Thymus (tissue), 11 donors: Measurements from ENCODE around the gene NCOA6. TPM values are rescaled to one million over a fixed set of nuclear protein-coding genes. Genes with fewer than 3 reads are reported as not detected.
"Not testable (repeated sequence)": the region's sequence is repeated elsewhere in the genome, so short reads cannot be mapped to it uniquely, and the experiment has no call there.

ENCODE experiments used
- DNase-seq, 9 donors: peaks; one replicate each; pipeline ENCODE4 v3.0.0-alpha.2; 2013; ENCODE audit warnings: low spot score in 9 of 9, low read depth in 6 of 9, missing footprints in 1 of 9
- H3K27ac ChIP-seq, 2 donors: one replicate each; pipeline ENCODE4 v1.5.1; 2013; ENCODE audit warnings: control low read depth in 1 of 2, low read depth in 1 of 2, low read length in 1 of 2, mild to moderate bottlenecking in 1 of 2, moderate library complexity in 1 of 2
- H3K27me3 ChIP-seq, 2 donors: one replicate each; pipeline ENCODE4 v1.5.1; 2013; ENCODE audit warnings: low read length in 1 of 2; ENCODE audit not compliant: control insufficient read depth in 2 of 2, insufficient read depth in 1 of 2
- H3K36me3 ChIP-seq, 2 donors: one replicate each; pipeline ENCODE4 v1.5.1; 2013; ENCODE audit warnings: low read length in 1 of 2, mild to moderate bottlenecking in 1 of 2, moderate library complexity in 1 of 2; ENCODE audit not compliant: control insufficient read depth in 2 of 2, insufficient read depth in 2 of 2
- H3K4me1 ChIP-seq, 2 donors: one replicate each; pipeline ENCODE4 v1.5.1; 2013; ENCODE audit warnings: low read length in 2 of 2; ENCODE audit not compliant: control insufficient read depth in 2 of 2, insufficient read depth in 2 of 2
- H3K4me3 ChIP-seq, 2 donors: one replicate each; pipeline ENCODE4 v1.5.1; 2013; ENCODE audit warnings: low read length in 2 of 2, control low read depth in 1 of 2, mild to moderate bottlenecking in 1 of 2
- H3K9me3 ChIP-seq, 2 donors: one replicate each; pipeline ENCODE4 v1.5.1; 2013; ENCODE audit warnings: low read length in 1 of 2, mild to moderate bottlenecking in 1 of 2; ENCODE audit not compliant: control insufficient read depth in 2 of 2, insufficient read depth in 1 of 2
- WGBS: extraction: QIAGEN DNeasy Blood & Tissue Kit; methylation state at CpG from one replicate; pipeline ENCODE4 v1.1.7; 2013; 5-methylcytosine and 5-hydroxymethylcytosine counted together
- polyA plus RNA-seq: library from polyadenylated mRNA; stranded (reverse); fragments of 200-250 nt; gene quantifications from one replicate; pipeline ENCODE4 v1.2.3, GENCODE V29; 2013
- total RNA-seq: library from RNA; stranded (reverse); fragments of 120-200 nt; gene quantifications from one replicate; pipeline ENCODE4 v1.2.4, GENCODE V29; 2013
- donor health status: healthy.

NCOA6 gene
- total and polyA plus RNA-seq, 2 donors = 9.1 to 35.6 TPM

DNA sequence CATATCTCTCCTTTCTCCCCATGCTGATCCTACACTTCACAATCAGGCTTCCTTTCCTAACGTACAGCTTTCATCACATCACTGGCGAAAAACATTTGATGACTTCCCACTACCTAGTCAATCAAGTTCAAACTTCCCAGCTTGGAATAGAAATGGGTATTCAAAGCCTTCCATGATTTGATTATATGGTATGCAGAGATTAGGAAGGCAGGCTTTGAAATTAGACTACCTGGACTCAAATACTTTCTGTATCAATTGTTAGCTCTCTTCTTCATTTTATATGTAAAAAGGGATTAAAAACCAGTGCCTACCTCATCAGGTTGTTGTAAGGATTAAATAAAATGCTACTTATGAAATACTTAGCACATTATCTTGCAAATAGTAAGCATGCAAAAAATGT is 7.7 kb downstream of the NCOA6 start:
- no peaks in the 10 kb centered on the region for H3K27me3 ChIP-seq
- no peak overlapping the region for H3K4me3 ChIP-seq
- peaks cover 0 to 6% of the 10 kb centered on the region in 2 donors for H3K36me3 ChIP-seq
- no peak for DNase-seq
- no peaks in the 10 kb centered on the region for H3K9me3 ChIP-seq
- WGBS = 47% methylated on average over 2 of the region's 2 CpGs
- H3K27ac ChIP-seq = no peak overlapping the region
- no peaks in the 10 kb centered on the region for H3K4me1 ChIP-seq

DNA sequence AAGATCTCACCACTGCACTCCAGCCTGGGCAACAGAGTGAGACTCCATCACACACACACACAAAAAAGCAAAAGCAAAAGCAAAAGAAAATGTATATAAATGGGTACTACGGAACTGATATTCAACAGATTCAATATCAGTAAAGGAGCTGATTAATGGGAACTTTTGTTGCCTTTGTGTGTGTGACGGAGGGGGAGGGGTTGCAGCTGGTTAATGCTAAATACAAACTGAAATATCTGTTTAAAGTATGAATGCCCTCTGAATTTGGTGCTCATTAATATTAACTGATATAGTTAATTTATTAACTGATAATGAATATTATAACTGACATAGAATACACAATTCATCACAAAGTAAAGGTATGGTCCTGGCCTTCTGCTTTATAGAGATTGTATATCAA is 8.4 kb downstream of the NCOA6 start:
- Histone ChIP-seq H3K4me1 (no peaks in the 10 kb centered on the region), H3K4me3 (no peak overlapping the region), H3K36me3 (peaks cover 0 to 6% of the 10 kb centered on the region in 2 donors), H3K9me3 (no peaks in the 10 kb centered on the region), H3K27me3 (no peaks in the 10 kb centered on the region), H3K27ac (no peak overlapping the region)
- DNase-seq = no peak
- WGBS = 100% methylated on average over 1 of the region's 2 CpGs

DNA sequence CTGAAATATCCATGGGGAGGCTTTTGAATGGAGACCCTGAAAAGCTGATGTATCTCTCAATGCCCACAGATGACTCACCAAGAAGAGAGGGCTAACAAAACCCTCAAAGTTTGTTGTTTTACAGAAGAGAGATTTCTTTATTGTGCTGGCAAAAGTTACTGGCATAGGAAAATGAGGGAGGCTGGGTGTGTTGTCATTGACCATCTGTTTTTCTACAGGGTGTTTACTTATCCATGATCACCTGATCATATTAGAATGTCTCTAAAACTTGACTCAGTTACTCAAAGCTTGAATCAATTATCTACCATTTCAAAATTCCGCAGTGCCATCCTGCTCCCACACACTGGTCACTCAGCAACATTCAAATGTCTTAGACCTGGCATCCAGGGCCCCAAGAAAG is 9.8 kb downstream of the NCOA6 start:
- 99% methylated on average over 1 of the region's 1 CpG for WGBS
- Histone ChIP-seq H3K4me1 (no peaks in the 10 kb centered on the region), H3K9me3 (no peaks in the 10 kb centered on the region), H3K4me3 (no peak overlapping the region), H3K27me3 (no peaks in the 10 kb centered on the region), H3K36me3 (peaks cover 0 to 8% of the 10 kb centered on the region in 2 donors), H3K27ac (no peak overlapping the region)
- no peak for DNase-seq

DNA sequence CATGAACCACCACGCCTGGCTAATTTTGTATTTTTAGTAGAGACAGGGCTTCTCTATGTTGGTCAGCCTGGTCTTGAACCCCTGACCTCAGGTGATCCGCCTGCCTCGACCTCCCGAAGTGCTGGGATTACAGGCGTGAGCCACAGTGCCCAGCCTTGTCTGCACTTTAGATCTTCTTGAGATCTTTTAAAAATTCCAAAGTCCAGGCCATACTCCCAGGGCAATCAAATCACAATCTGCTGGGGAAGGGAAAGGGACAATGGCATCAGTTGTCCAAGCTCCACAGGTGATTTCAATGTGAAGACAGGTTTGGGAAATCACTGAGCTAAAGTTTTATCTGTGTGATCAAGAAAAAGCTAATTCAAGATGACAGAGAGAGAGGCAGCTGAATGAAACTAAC is 16.9 kb downstream of the NCOA6 start:
- Histone ChIP-seq H3K4me1 (no peaks in the 10 kb centered on the region), H3K36me3 (peaks cover 0 to 2% of the 10 kb centered on the region in 2 donors), H3K4me3 (no peak overlapping the region), H3K27ac (no peak overlapping the region), H3K27me3 (no peaks in the 10 kb centered on the region), H3K9me3 (no peaks in the 10 kb centered on the region)
- DNase-seq = no peak
- over 99% methylated on average over 5 of the region's 5 CpGs for WGBS

DNA sequence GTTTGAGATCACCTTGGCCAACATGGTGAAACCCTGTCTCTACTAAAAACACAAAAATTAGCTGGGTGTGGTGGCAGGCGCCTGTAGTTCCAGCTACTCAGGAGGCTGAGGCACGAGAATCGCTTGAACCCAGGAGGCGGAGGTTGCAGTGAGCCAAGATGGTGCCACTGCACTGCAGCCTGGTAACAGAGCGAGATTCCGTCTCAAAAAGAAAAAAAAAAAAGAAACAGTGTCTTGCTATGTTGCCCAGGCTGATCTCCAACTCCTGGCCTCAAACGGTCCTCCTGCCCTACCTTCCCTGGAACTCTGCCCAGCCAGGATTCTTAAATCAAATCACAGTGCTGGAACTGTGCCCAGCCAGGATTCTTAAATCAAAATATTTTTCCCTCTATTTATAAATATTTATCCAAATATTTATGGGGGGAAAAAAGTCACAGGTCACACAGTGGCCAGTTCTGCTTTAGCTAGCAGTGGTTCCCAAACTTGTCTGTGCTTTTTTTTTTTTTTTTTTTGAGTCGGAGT is 17.4 kb downstream of the NCOA6 start:
- H3K27me3 ChIP-seq, H3K4me3 ChIP-seq, H3K4me1 ChIP-seq, H3K9me3 ChIP-seq, H3K36me3 ChIP-seq, DNase-seq, H3K27ac ChIP-seq: not testable (repeated sequence)
- WGBS = 98% methylated on average over 8 of the region's 8 CpGs

DNA sequence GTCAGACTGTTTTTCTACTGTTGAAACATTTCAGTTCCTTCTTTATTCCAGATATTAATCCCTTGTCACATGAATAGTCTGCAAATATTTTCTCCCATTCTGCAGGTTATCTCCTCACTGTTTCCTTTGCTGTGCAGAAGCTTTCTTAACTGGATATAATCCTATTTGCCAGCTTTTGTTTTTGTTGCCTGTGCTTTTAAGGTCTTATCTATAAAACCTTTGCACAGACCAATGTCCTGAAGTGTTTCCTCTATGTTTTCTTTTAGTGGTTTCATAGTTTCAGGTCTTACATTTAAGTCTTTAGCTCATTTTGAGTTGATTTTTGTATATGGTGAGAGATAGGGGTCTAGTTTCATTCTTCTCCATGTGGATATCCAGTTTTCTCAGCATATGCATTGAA is 19.2 kb downstream of the NCOA6 start:
- peaks cover 0 to 1% of the 10 kb centered on the region in 2 donors for H3K36me3 ChIP-seq
- no peaks in the 10 kb centered on the region for H3K27me3 ChIP-seq
- H3K4me3 ChIP-seq = no peak overlapping the region
- no peaks in the 10 kb centered on the region for H3K4me1 ChIP-seq
- H3K9me3 ChIP-seq = no peaks in the 10 kb centered on the region
- H3K27ac ChIP-seq = no peak overlapping the region
- no peak for DNase-seq

DNA sequence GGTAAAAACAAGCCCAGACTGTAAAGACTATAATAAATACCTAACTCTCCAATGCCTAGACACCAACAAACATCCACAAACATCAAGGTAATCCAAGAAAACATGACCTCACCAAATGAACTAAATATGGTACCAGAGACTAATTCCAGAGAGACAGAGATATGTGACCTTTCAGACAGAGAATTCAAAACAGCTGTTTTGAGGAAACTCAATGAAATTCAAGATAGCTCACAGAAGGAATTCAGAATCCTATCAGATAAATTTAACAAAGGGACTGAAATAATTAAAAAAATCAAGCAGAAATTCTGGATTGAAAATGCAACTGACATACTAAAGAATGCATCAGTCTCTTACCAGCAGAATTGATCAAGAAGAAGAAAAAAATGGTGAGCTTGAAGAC is 26.6 kb downstream of the NCOA6 start:
- no peaks in the 10 kb centered on the region for H3K9me3 ChIP-seq

DNA sequence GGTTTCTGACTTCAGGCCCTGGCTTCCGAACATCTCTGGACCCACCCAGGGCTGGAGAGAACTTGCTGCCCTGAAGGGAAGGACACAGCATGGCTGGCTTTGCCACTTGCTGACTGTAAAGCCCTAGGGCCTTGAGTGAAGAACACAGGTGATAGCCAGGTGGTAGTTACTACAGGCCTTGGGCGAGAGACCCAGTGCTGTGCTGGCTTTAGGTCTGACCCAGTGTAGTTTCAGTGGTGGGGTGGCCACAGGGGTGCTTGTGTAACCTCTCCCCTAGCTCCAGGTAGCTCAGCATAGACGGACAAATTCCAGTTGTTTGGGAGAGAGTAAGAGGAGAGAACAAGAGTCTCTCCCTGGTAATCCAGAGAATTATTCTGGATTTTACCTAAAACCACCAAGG is 27.1 kb downstream of the NCOA6 start:
- H3K4me1 ChIP-seq = no peaks in the 10 kb centered on the region
- no peak overlapping the region for H3K27ac ChIP-seq
- 65% methylated on average over 3 of the region's 3 CpGs for WGBS
- no peaks in the 10 kb centered on the region for H3K9me3 ChIP-seq
- no peak overlapping the region for H3K4me3 ChIP-seq
- DNase-seq = no peak
- H3K36me3 ChIP-seq = no peaks in the 10 kb centered on the region
- no peaks in the 10 kb centered on the region for H3K27me3 ChIP-seq

More for the DNA sequence above, 26.6 kb downstream of the NCOA6 start:
- H3K4me1 ChIP-seq = no peaks in the 10 kb centered on the region
- DNase-seq = no peak
- H3K27ac ChIP-seq = no peak overlapping the region
- H3K4me3 ChIP-seq = no peak overlapping the region
- no peaks in the 10 kb centered on the region for H3K36me3 ChIP-seq
- no peaks in the 10 kb centered on the region for H3K27me3 ChIP-seq

DNA sequence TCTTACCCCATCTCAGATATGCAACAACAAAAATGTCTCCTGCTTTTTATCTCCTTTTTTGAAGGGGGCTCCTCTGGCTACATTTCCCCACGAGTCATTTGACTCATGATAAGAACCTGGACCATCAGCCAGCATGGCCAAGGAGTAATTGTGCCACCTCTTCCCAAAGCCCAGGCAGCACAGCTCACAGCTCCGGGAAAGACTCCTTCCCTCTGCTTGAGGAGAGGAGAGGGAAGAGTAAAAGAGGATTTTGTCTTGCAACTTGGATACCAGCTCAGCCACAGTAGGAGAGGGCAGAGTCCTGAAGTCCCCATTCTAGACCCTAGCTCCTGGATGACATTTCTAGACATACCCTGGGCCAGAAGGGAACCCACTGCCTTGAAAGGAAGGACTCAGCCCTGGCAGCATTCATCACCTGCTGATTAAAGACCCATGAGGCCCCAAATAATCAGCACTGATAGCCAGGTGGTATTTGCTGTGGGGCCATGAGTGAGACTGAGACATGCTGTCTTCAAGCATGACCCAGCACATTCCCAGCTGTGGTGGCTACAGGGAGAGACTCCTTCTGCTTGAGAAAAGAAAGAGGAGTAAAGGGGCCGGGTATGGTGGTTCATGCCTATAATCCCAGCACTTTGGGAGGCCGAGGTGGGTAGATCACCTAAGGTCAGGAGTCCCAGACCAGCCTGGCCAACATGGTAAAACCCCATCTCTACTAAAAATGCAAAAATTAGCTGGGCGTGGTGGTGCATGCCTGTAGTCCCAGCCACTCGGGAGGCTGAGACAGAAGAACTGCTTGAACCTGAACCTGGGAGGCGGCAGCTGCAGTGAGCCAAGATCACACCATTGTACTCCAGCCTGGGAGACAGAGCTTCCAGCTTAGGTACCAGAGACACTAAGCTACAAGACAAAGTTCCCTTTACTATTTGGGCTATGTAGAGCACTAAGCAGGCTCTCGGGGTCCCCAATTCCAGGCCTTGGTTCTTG is 28.1 kb downstream of the NCOA6 start:
- Histone ChIP-seq H3K4me1 (no peaks in the 10 kb centered on the region), H3K4me3 (no peak overlapping the region), H3K36me3 (no peaks in the 10 kb centered on the region), H3K27ac (no peak overlapping the region), H3K27me3 (no peaks in the 10 kb centered on the region), H3K9me3 (no peaks in the 10 kb centered on the region)
- 97% methylated on average over 8 of the region's 8 CpGs for WGBS
- DNase-seq = no peak
